Panc1 (cell line): ENCODE measurements around the gene ZBTB45.

Experiments used
- CTCF ChIP-seq: fragments of 450-650 bp; IDR thresholded peaks from 2 replicates; pipeline ENCODE4 v1.5.1; 2017; ENCODE audit warnings: mild to moderate bottlenecking
- POLR2AphosphoS5 ChIP-seq: IDR thresholded peaks from 2 replicates; pipeline ENCODE4 v1.6.1; 2012; ENCODE audit warnings: mild to moderate bottlenecking, low read depth, low read length, moderate library complexity

- TF ChIP-seq CTCF, result no peak
- TF ChIP-seq POLR2AphosphoS5, result peak; percentile 98
These were observed 24.4 kb upstream of the ZBTB45 start, which contains the start of gene TRIM28 for GRCh38 chr19:58543826-58544590.
